GM23338 (cell line): ENCODE measurements around the gene TCP10L. TPM values are rescaled to one million over a fixed set of nuclear protein-coding genes. Genes with fewer than 3 reads are reported as not detected.

Experiments used
- ATAC-seq: fragments of 200-7000 bp; cut with Tn5 transposase; 3 replicates; pipeline ENCODE4 v1.9.1; 2020
- DNase-seq: peaks from one replicate; pipeline ENCODE4 v3.0.0-alpha.2; 2015; ENCODE audit warnings: low spot score
- H2AFZ ChIP-seq: fragments of 200-600 bp; sonication (generic); 2 replicates; pipeline ENCODE4 v1.8.0; 2016; ENCODE audit warnings: antibody characterized with exemption, mild to moderate bottlenecking, moderate library complexity
- H3F3A ChIP-seq: fragments of 200-600 bp; sonication (generic); replicated peaks from 2 replicates; pipeline ENCODE4 v1.8.0; 2017; ENCODE audit warnings: antibody characterized with exemption, mixed run types, low read depth
- H3K27ac ChIP-seq: fragments of 200-600 bp; sonication (generic); 2 replicates; pipeline ENCODE4 v1.6.1; 2016; ENCODE audit warnings: low read depth
- H3K27me3 ChIP-seq: fragments of 200-600 bp; sonication (generic); 2 replicates; pipeline ENCODE4 v1.8.0; 2016; ENCODE audit warnings: mild to moderate bottlenecking, mixed run types, moderate library complexity; ENCODE audit not compliant: insufficient read depth
- H3K36me3 ChIP-seq: fragments of 200-600 bp; sonication (generic); 2 replicates; pipeline ENCODE4 v1.8.0; 2016; ENCODE audit warnings: mild to moderate bottlenecking; ENCODE audit not compliant: insufficient read depth
- H3K4me1 ChIP-seq: fragments of 200-600 bp; sonication (generic); 2 replicates; pipeline ENCODE4 v1.8.0; 2016; ENCODE audit warnings: mild to moderate bottlenecking, moderate library complexity; ENCODE audit not compliant: insufficient read depth
- H3K4me2 ChIP-seq: fragments of 200-600 bp; sonication (generic); 2 replicates; pipeline ENCODE4 v1.7.1; 2017; ENCODE audit warnings: mixed run types
- H3K4me3 ChIP-seq: fragments of 200-600 bp; sonication (generic); 2 replicates; pipeline ENCODE4 v1.6.1; 2016; ENCODE audit warnings: mixed run types
- H3K79me2 ChIP-seq: fragments of 200-600 bp; sonication (generic); replicated peaks from 2 replicates; pipeline ENCODE4 v1.8.0; 2017; ENCODE audit warnings: mild to moderate bottlenecking; ENCODE audit not compliant: insufficient read depth
- H3K9me2 ChIP-seq: fragments of 200-600 bp; sonication (generic); 2 replicates; pipeline ENCODE4 v1.8.0; 2017; ENCODE audit not compliant: insufficient read depth
- H4K20me1 ChIP-seq: fragments of 200-600 bp; sonication (generic); replicated peaks from 2 replicates; pipeline ENCODE4 v1.8.0; 2017; ENCODE audit warnings: mild to moderate bottlenecking; ENCODE audit not compliant: insufficient read depth
- H3K27ac Mint-ChIP-seq: 2 replicates; pipeline ENCODE4 v1.8.0; 2020; ENCODE audit warnings: inconsistent platforms, mild to moderate bottlenecking, moderate library complexity, mixed read lengths
- H3K27me3 Mint-ChIP-seq: 3 replicates; pipeline ENCODE4 v1.8.0; 2022; ENCODE audit warnings: low read depth, mild to moderate bottlenecking, moderate library complexity, mixed read lengths, inconsistent platforms; ENCODE audit not compliant: insufficient read depth, poor library complexity
- H3K36me3 Mint-ChIP-seq: 3 replicates; pipeline ENCODE4 v1.8.0; 2021; ENCODE audit warnings: low read depth, mild to moderate bottlenecking, inconsistent platforms, moderate library complexity, mixed read lengths
- H3K4me1 Mint-ChIP-seq: 3 replicates; pipeline ENCODE4 v1.8.0; 2020; ENCODE audit warnings: mild to moderate bottlenecking, inconsistent platforms, mixed read lengths
- H3K4me3 Mint-ChIP-seq: 3 replicates; pipeline ENCODE4 v1.8.0; 2021; ENCODE audit warnings: moderate library complexity, mild to moderate bottlenecking, inconsistent platforms, mixed read lengths
- H3K9me3 Mint-ChIP-seq: 3 replicates; pipeline ENCODE4 v1.8.0; 2020; ENCODE audit warnings: moderate library complexity, mild to moderate bottlenecking, inconsistent platforms, mixed read lengths
- CREB1 ChIP-seq: fragments of 250-450 bp; sonication (Bioruptor Pico); IDR thresholded peaks from 2 replicates; pipeline ENCODE4 v1.5.0; 2020; ENCODE audit warnings: low read depth, mild to moderate bottlenecking, moderate library complexity
- EZH2 ChIP-seq: fragments of 200-600 bp; sonication (generic); IDR thresholded peaks from one replicate; pipeline ENCODE4 v1.8.0; 2017; ENCODE audit warnings: antibody characterized with exemption, mild to moderate bottlenecking, low read depth; ENCODE audit not compliant: unreplicated experiment
- EZH2phosphoT487 ChIP-seq: fragments of 200-600 bp; sonication (generic); IDR thresholded peaks from one replicate; pipeline ENCODE4 v1.8.1; 2018; ENCODE audit warnings: antibody characterized with exemption; ENCODE audit not compliant: unreplicated experiment
- JUNB ChIP-seq: IDR thresholded peaks from one replicate; pipeline ENCODE4 v1.6.1; 2016; ENCODE audit warnings: antibody characterized with exemption; ENCODE audit not compliant: unreplicated experiment
- NANOG ChIP-seq: IDR thresholded peaks from 2 replicates; pipeline ENCODE4 v1.6.1; 2016; ENCODE audit warnings: antibody characterized with exemption, borderline replicate concordance
- POLR2AphosphoS5 ChIP-seq: IDR thresholded peaks from 2 replicates; pipeline ENCODE4 v1.6.1; 2016; ENCODE audit warnings: antibody characterized with exemption, low read depth
- STAT1 ChIP-seq: IDR thresholded peaks from one replicate; pipeline ENCODE4 v1.6.1; 2016; ENCODE audit warnings: antibody characterized with exemption; ENCODE audit not compliant: unreplicated experiment
- ZNF114 ChIP-seq: fragments of 250-450 bp; sonication (Bioruptor Pico); IDR thresholded peaks from 2 replicates; pipeline ENCODE4 v1.5.0; 2020; ENCODE audit warnings: mild to moderate bottlenecking, moderate library complexity
- ZNF331 ChIP-seq: fragments of 250-450 bp; sonication (Bioruptor Pico); IDR thresholded peaks from 2 replicates; pipeline ENCODE4 v1.5.0; 2020; ENCODE audit warnings: low read depth, mild to moderate bottlenecking, moderate library complexity
- polyA plus RNA-seq: library from polyadenylated mRNA; unstranded; fragments of >200 nt; fragmentation: Nextera tagmentation; extraction: Ambion mirVana; gene quantifications from 2 replicates; pipeline ENCODE4 v1.2.1, GENCODE V29; 2016
- total RNA-seq: library from RNA; depleted of rRNA; stranded (reverse); fragments of >200 nt; shearing (Covaris generic); gene quantifications from 2 replicates; pipeline ENCODE4 v1.2.3, GENCODE V29; 2014
- TF ChIP-seq, protein P1 (sequence below): IDR thresholded peaks from 2 replicates; pipeline ENCODE4 v1.6.1; 2016; ENCODE audit warnings: antibody characterized with exemption
- TF ChIP-seq, protein P2 (sequence below): fragments of 250-450 bp; sonication (Bioruptor Pico); IDR thresholded peaks from 2 replicates; pipeline ENCODE4 v1.5.0; 2020; ENCODE audit warnings: mild to moderate bottlenecking, moderate library complexity
- TF ChIP-seq, protein P3 (sequence below), 2 experiments: fragments of 200-600 bp in 1 of 2; sonication (generic) in 1 of 2; conservative IDR thresholded peaks; 2 replicates each; pipeline versions ENCODE4 v1.5.1 to v1.6.1; 2016 to 2017; ENCODE audit warnings: antibody characterized with exemption in 2 of 2, low read depth in 2 of 2, mild to moderate bottlenecking in 2 of 2, moderate library complexity in 1 of 2
- TF ChIP-seq, protein P4 (sequence below): IDR thresholded peaks from one replicate; pipeline ENCODE4 v1.6.1; 2018; ENCODE audit warnings: antibody characterized with exemption; ENCODE audit not compliant: unreplicated experiment

The TCP10L gene
- total and polyA plus RNA-seq, 2 experiments from 2014 or later = 0.10 to 0.65 TPM

DNA sequence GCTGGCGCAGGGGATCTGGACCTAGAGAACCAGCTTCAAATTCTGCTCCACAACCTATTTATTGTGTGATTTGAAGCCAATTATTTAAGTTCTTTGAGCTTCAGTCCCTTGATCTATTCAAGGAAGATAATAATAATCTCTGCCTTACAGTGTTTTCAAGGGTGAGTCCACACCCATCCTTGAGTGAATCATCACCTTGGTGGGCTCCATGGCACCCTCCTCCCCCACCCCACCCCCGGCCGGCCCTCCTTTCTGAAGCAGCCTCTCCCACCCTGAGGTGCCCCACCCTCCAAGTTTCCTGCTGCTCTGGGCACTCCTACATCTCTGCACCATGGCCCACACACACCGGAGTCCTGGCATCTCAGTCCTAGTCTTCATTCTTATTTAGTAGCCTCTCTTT lies 38.3 kb downstream of the TCP10L start:
- no peak for ATAC-seq
- no peaks in the 10 kb centered on the region for H3K27me3 ChIP-seq

More for the DNA sequence above, 38.3 kb downstream of the TCP10L start:
- H3K9me2 ChIP-seq = no peaks in the 10 kb centered on the region
- Mint-ChIP-seq H3K4me3 (no peak overlapping the region), H3K9me3 (no peaks in the 10 kb centered on the region), H3K36me3 (no peaks in the 10 kb centered on the region), H3K27me3 (peaks cover 1% of the 10 kb centered on the region), H3K27ac (no peak overlapping the region), H3K4me1 (peaks cover 7% of the 10 kb centered on the region)
- H3F3A ChIP-seq = 0 out of 2 replicates have a peak, but pooled peaks cover 2% of the 10 kb centered on the region
- H3K4me1 ChIP-seq = no peaks in the 10 kb centered on the region
- no peak overlapping the region for H3K27ac ChIP-seq
- no peak overlapping the region for H3K4me2 ChIP-seq
- TF ChIP-seq ZNF331 (CRISPR knock-in tag) (no peak), EZH2phosphoT487 (no peak), POLR2AphosphoS5 (no peak), ZNF114 (CRISPR knock-in tag) (no peak), EZH2 (no peak), JUNB (no peak), CREB1 (CRISPR knock-in tag) (no peak), NANOG (no peak), STAT1 (no peak)
- TF ChIP-seq, protein P1, sequence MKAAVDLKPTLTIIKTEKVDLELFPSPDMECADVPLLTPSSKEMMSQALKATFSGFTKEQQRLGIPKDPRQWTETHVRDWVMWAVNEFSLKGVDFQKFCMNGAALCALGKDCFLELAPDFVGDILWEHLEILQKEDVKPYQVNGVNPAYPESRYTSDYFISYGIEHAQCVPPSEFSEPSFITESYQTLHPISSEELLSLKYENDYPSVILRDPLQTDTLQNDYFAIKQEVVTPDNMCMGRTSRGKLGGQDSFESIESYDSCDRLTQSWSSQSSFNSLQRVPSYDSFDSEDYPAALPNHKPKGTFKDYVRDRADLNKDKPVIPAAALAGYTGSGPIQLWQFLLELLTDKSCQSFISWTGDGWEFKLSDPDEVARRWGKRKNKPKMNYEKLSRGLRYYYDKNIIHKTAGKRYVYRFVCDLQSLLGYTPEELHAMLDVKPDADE = no peak
- TF ChIP-seq, protein P2, sequence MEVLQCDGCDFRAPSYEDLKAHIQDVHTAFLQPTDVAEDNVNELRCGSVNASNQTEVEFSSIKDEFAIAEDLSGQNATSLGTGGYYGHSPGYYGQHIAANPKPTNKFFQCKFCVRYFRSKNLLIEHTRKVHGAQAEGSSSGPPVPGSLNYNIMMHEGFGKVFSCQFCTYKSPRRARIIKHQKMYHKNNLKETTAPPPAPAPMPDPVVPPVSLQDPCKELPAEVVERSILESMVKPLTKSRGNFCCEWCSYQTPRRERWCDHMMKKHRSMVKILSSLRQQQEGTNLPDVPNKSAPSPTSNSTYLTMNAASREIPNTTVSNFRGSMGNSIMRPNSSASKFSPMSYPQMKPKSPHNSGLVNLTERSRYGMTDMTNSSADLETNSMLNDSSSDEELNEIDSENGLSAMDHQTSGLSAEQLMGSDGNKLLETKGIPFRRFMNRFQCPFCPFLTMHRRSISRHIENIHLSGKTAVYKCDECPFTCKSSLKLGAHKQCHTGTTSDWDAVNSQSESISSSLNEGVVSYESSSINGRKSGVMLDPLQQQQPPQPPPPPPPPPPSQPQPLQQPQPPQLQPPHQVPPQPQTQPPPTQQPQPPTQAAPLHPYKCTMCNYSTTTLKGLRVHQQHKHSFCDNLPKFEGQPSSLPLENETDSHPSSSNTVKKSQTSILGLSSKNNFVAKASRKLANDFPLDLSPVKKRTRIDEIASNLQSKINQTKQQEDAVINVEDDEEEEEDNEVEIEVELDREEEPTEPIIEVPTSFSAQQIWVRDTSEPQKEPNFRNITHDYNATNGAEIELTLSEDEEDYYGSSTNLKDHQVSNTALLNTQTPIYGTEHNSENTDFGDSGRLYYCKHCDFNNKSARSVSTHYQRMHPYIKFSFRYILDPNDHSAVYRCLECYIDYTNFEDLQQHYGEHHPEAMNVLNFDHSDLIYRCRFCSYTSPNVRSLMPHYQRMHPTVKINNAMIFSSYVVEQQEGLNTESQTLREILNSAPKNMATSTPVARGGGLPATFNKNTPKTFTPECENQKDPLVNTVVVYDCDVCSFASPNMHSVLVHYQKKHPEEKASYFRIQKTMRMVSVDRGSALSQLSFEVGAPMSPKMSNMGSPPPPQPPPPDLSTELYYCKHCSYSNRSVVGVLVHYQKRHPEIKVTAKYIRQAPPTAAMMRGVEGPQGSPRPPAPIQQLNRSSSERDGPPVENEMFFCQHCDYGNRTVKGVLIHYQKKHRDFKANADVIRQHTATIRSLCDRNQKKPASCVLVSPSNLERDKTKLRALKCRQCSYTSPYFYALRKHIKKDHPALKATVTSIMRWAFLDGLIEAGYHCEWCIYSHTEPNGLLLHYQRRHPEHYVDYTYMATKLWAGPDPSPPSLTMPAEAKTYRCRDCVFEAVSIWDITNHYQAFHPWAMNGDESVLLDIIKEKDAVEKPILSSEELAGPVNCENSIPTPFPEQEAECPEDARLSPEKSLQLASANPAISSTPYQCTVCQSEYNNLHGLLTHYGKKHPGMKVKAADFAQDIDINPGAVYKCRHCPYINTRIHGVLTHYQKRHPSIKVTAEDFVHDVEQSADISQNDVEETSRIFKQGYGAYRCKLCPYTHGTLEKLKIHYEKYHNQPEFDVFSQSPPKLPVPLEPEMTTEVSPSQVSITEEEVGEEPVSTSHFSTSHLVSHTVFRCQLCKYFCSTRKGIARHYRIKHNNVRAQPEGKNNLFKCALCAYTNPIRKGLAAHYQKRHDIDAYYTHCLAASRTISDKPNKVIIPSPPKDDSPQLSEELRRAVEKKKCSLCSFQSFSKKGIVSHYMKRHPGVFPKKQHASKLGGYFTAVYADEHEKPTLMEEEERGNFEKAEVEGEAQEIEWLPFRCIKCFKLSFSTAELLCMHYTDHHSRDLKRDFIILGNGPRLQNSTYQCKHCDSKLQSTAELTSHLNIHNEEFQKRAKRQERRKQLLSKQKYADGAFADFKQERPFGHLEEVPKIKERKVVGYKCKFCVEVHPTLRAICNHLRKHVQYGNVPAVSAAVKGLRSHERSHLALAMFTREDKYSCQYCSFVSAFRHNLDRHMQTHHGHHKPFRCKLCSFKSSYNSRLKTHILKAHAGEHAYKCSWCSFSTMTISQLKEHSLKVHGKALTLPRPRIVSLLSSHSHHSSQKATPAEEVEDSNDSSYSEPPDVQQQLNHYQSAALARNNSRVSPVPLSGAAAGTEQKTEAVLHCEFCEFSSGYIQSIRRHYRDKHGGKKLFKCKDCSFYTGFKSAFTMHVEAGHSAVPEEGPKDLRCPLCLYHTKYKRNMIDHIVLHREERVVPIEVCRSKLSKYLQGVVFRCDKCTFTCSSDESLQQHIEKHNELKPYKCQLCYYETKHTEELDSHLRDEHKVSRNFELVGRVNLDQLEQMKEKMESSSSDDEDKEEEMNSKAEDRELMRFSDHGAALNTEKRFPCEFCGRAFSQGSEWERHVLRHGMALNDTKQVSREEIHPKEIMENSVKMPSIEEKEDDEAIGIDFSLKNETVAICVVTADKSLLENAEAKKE (CRISPR knock-in tag) = no peak
- TF ChIP-seq, protein P3, sequence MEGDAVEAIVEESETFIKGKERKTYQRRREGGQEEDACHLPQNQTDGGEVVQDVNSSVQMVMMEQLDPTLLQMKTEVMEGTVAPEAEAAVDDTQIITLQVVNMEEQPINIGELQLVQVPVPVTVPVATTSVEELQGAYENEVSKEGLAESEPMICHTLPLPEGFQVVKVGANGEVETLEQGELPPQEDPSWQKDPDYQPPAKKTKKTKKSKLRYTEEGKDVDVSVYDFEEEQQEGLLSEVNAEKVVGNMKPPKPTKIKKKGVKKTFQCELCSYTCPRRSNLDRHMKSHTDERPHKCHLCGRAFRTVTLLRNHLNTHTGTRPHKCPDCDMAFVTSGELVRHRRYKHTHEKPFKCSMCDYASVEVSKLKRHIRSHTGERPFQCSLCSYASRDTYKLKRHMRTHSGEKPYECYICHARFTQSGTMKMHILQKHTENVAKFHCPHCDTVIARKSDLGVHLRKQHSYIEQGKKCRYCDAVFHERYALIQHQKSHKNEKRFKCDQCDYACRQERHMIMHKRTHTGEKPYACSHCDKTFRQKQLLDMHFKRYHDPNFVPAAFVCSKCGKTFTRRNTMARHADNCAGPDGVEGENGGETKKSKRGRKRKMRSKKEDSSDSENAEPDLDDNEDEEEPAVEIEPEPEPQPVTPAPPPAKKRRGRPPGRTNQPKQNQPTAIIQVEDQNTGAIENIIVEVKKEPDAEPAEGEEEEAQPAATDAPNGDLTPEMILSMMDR (conservative IDR thresholded peaks at IDR 0.05; ENCODE audit: low read depth in 2 of 2) = no peak
- TF ChIP-seq, protein P4, sequence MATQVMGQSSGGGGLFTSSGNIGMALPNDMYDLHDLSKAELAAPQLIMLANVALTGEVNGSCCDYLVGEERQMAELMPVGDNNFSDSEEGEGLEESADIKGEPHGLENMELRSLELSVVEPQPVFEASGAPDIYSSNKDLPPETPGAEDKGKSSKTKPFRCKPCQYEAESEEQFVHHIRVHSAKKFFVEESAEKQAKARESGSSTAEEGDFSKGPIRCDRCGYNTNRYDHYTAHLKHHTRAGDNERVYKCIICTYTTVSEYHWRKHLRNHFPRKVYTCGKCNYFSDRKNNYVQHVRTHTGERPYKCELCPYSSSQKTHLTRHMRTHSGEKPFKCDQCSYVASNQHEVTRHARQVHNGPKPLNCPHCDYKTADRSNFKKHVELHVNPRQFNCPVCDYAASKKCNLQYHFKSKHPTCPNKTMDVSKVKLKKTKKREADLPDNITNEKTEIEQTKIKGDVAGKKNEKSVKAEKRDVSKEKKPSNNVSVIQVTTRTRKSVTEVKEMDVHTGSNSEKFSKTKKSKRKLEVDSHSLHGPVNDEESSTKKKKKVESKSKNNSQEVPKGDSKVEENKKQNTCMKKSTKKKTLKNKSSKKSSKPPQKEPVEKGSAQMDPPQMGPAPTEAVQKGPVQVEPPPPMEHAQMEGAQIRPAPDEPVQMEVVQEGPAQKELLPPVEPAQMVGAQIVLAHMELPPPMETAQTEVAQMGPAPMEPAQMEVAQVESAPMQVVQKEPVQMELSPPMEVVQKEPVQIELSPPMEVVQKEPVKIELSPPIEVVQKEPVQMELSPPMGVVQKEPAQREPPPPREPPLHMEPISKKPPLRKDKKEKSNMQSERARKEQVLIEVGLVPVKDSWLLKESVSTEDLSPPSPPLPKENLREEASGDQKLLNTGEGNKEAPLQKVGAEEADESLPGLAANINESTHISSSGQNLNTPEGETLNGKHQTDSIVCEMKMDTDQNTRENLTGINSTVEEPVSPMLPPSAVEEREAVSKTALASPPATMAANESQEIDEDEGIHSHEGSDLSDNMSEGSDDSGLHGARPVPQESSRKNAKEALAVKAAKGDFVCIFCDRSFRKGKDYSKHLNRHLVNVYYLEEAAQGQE = no peak
- no peaks in the 10 kb centered on the region for H4K20me1 ChIP-seq
- no peaks in the 10 kb centered on the region for H3K79me2 ChIP-seq
- no peak for DNase-seq
- H2AFZ ChIP-seq = no peak overlapping the region
- H3K36me3 ChIP-seq = no peaks in the 10 kb centered on the region
- no peak overlapping the region for H3K4me3 ChIP-seq
